Activated naive CD4-positive, alpha-beta T cell treated with anti-CD3 and anti-CD28 coated beads, Interleukin-2, amount 10 ng/mL, durations not matched to agents 7 days and 5 days (primary cell): ENCODE measurements around the gene NRIP2.
A peak's percentile ranks its signal among the peaks of the same experiment; 100 is the strongest.
"Not testable (repeated sequence)": the region's sequence is repeated elsewhere in the genome, so short reads cannot be mapped to it uniquely, and the experiment has no call there.

ENCODE experiments used
- CTCF ChIA-PET: fragments of 350-600 bp; sonication (Branson Sonifier 250); formaldehyde crosslinking; loops from one replicate; lab custom pipeline; 2021; ENCODE audit warnings: antibody characterized with exemption; lab: Charles Lee
- DNase-seq: peaks from one replicate; pipeline ENCODE4 v3.0.0-alpha.2; 2020
- H3K27ac Mint-ChIP-seq: one replicate; pipeline ENCODE4 v1.8.0; 2021; ENCODE audit warnings: mild to moderate bottlenecking, moderate library complexity, mixed read lengths
- H3K27me3 Mint-ChIP-seq: one replicate; pipeline ENCODE4 v1.8.0; 2021; ENCODE audit warnings: mild to moderate bottlenecking, mixed read lengths
- H3K36me3 Mint-ChIP-seq: one replicate; pipeline ENCODE4 v1.8.0; 2021; ENCODE audit warnings: mixed read lengths
- H3K4me1 Mint-ChIP-seq: one replicate; pipeline ENCODE4 v1.8.0; 2021; ENCODE audit warnings: mixed read lengths
- H3K4me3 Mint-ChIP-seq: one replicate; pipeline ENCODE4 v1.8.0; 2021; ENCODE audit warnings: mild to moderate bottlenecking, moderate library complexity, mixed read lengths
- H3K9me3 Mint-ChIP-seq: one replicate; pipeline ENCODE4 v1.8.0; 2021; ENCODE audit warnings: mixed read lengths

The NRIP2 gene, protein sequence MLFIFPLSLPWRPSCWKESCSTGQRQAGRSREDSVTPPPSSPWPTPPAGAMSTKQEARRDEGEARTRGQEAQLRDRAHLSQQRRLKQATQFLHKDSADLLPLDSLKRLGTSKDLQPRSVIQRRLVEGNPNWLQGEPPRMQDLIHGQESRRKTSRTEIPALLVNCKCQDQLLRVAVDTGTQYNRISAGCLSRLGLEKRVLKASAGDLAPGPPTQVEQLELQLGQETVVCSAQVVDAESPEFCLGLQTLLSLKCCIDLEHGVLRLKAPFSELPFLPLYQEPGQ

DNA sequence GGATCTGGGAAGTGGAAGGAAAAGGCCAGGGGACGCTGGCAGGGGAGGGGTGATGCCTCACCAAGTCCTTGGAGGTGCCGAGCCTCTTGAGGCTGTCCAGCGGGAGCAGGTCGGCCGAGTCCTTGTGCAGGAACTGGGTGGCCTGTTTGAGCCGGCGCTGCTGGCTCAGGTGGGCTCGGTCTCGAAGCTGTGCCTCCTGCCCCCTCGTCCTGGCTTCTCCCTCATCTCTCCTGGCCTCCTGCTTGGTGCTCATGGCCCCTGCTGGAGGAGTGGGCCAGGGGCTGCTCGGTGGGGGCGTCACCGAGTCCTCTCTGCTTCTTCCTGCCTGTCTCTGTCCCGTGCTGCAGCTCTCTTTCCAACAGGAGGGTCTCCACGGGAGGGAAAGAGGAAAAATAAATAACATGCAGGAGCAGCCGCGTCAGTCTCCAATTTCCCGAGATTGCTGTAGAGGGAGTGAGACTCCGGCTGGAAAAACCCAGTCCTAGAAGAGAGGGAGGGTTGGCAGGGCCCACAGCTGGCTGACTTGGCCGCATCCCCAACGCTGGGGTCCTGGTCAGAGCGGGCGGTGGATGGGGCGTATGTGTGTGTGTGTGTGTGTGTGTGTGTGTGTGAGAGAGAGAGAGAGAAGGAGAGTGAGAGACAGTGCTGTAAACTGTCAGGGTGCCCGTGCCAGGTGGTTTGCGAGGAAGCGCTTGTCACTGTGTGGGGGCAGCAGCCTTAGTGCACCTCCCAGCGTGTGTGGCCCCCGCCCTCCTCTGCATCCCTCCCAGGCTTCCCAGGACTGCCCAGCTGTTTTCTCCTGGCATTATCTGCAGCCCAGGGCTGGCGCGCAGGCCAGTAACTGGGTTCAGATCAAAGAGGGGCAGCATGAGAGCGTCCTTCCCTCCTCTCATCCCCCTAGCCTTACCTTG, at the start of gene NRIP2:
TSS of gene NRIP2 (minus strand) at position 455 of the 911 bp plus-strand sequence. CDS start at position 403, 52 bp downstream.
- DNase-seq: no peak
- CTCF ChIA-PET: no interaction called here
- Mint-ChIP-seq H3K4me3 (no peak within 1 kb of the TSS), H3K4me1 (no peaks in the 10 kb centered on the region), H3K27me3 (no peaks in the 10 kb centered on the region), H3K27ac (no peak within 1 kb of the TSS), H3K36me3 (peaks cover 12% of the 10 kb centered on the region), H3K9me3 (no peaks in the 10 kb centered on the region)

GRCh38 chr12:2879853-2880252, 45.0 kb upstream of the NRIP2 start:
- Mint-ChIP-seq H3K36me3 (peaks cover 44% of the 10 kb centered on the region), H3K27me3 (no peaks in the 10 kb centered on the region), H3K9me3 (no peaks in the 10 kb centered on the region), H3K4me3 (peak overlapping the region; percentile 82), H3K4me1 (peaks cover 63% of the 10 kb centered on the region), H3K27ac (peak overlapping the region; percentile 83)
- DNase-seq: peak; percentile 42
- CTCF ChIA-PET: interaction anchor here (1.3 to 1.9 kb wide), 4 partner anchors 9 to 84 kb away, joined by 3 to 8 read pairs (median 4); partner anchors contain the start of gene TULP3

- H3K9me3 Mint-ChIP-seq: no peaks in the 10 kb centered on the region
- peak overlapping the region; percentile 82 for H3K4me3 Mint-ChIP-seq
- CTCF ChIA-PET: interaction anchor here (1.0 to 1.1 kb wide), 2 partner anchors 24 to 66 kb away, joined by 3 to 4 read pairs; partner anchors contain the start of gene ITFG2
- peak overlapping the region; percentile 99 for H3K27ac Mint-ChIP-seq
- H3K36me3 Mint-ChIP-seq: peaks cover 48% of the 10 kb centered on the region
- peaks cover 68% of the 10 kb centered on the region for H3K4me1 Mint-ChIP-seq
- H3K27me3 Mint-ChIP-seq: no peaks in the 10 kb centered on the region
- no peak for DNase-seq
Measured at GRCh38 chr12:2877953-2878732, 43.3 kb upstream of the NRIP2 start.

- CTCF ChIA-PET: interaction anchor here (1.1 kb wide), 1 partner anchor 23 kb away, joined by 4 read pairs; no protein-coding TSS in a partner anchor
- peak; percentile 91 for DNase-seq
- H3K36me3 Mint-ChIP-seq: peaks cover 43% of the 10 kb centered on the region
- no peaks in the 10 kb centered on the region for H3K27me3 Mint-ChIP-seq
- H3K9me3 Mint-ChIP-seq: no peaks in the 10 kb centered on the region
- H3K4me3 Mint-ChIP-seq: peak within 1 kb of the TSS; percentile 83
- peak within 1 kb of the TSS; percentile 99 for H3K27ac Mint-ChIP-seq
- H3K4me1 Mint-ChIP-seq: peaks cover 59% of the 10 kb centered on the region
Measured at GRCh38 chr12:2877047-2877952, 42.5 kb upstream of the NRIP2 start, which contains the start of the genes FOXM1 and RHNO1. FOXM1 (minus strand) TSS chr12:2877174; CDS start chr12:2874478, 2,696 bp downstream. RHNO1 (plus strand) TSS chr12:2877223; CDS start chr12:2885367, 8,144 bp downstream.

DNA sequence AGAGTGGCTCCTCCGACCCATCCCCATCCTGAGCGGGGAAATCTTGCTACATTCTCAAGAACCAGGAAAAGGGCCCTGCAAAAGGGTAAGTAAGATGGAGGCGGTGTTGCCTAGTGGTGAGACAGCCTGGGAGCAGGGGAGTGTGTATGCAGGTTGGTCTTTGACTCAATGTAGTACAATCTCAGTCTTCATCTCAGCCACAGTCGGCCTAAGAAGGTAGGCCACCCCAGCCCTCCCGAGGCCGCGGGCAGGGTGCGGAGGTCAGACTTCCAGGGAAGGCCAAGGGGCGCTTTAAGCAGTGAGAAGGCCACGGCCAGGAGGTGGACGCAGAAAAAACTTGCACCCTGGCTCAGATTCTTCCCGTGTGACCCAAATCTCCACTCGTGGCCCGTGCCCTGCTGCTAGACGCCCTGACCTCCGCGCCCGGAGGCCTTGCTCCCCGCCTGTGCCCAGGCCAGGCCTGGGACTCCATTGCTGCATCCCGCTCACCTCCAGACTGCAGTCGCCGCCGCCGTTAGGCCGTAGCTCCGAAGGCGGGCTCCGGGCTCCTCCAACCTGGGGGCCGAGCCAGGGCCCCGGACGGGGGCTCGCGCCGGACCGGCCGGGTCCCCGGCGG, 41.7 kb upstream of the NRIP2 start:
- Mint-ChIP-seq H3K36me3 (peaks cover 46% of the 10 kb centered on the region), H3K4me1 (peaks cover 57% of the 10 kb centered on the region), H3K27me3 (no peaks in the 10 kb centered on the region), H3K27ac (peak overlapping the region; percentile 92), H3K9me3 (no peaks in the 10 kb centered on the region), H3K4me3 (peak overlapping the region; percentile 83)
- peak; percentile 51 for DNase-seq
- CTCF ChIA-PET: no interaction called here

GRCh38 chr12:2868986-2869632, 34.3 kb upstream of the NRIP2 start:
- not testable (repeated sequence) for DNase-seq, H3K9me3 Mint-ChIP-seq

DNA sequence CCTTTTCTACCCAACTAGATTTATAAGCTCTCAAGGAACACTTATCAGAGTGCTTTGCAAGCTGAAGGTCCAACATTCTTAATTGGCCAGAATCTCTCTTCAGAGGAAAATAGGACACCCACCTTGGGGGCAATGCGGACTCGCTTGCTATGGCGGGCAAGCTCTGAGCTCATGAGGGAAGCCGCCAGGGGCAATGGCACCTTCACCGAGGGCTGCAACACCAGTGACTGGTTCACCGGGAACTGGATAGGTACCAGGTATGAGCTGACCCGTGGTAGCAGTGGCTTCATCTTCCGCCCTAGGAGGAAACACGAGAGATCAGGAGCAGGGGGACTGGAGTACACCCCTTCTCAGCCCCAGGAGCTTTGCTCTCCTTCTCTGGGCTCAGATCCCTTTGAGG, 29.4 kb upstream of the NRIP2 start:
- H3K36me3 Mint-ChIP-seq: peaks cover 70% of the 10 kb centered on the region
- peak overlapping the region; percentile 35 for H3K27ac Mint-ChIP-seq
- DNase-seq: no peak
- H3K9me3 Mint-ChIP-seq: no peaks in the 10 kb centered on the region
- CTCF ChIA-PET: interaction anchor here (0.8 to 1.1 kb wide), 3 partner anchors 10 to 19 kb away, joined by 3 to 6 read pairs (median 3); no protein-coding TSS in a partner anchor
- no peak overlapping the region for H3K4me3 Mint-ChIP-seq
- H3K27me3 Mint-ChIP-seq: no peaks in the 10 kb centered on the region
- H3K4me1 Mint-ChIP-seq: peaks cover 2% of the 10 kb centered on the region

More at GRCh38 chr12:2868986-2869632, 34.3 kb upstream of the NRIP2 start:
- not testable (repeated sequence) for H3K27me3 Mint-ChIP-seq, H3K4me3 Mint-ChIP-seq, H3K27ac Mint-ChIP-seq
- Mint-ChIP-seq H3K4me1 (peaks cover 15% of the 10 kb centered on the region), H3K36me3 (peaks cover 53% of the 10 kb centered on the region)
- CTCF ChIA-PET: interaction anchor here (0.8 kb wide), 1 partner anchor 76 kb away, joined by 3 read pairs; no protein-coding TSS in a partner anchor

GRCh38 chr12:2863402-2863801, 28.6 kb upstream of the NRIP2 start:
- H3K27ac Mint-ChIP-seq, H3K27me3 Mint-ChIP-seq, H3K9me3 Mint-ChIP-seq, H3K4me3 Mint-ChIP-seq, H3K4me1 Mint-ChIP-seq, DNase-seq: not testable (repeated sequence)
- peaks cover 67% of the 10 kb centered on the region for H3K36me3 Mint-ChIP-seq
- CTCF ChIA-PET: interaction anchor here (1.0 to 1.1 kb wide), 2 partner anchors 9 to 18 kb away, joined by 3 to 6 read pairs; no protein-coding TSS in a partner anchor

GRCh38 chr12:2862876-2863275, 28.0 kb upstream of the NRIP2 start:
- Mint-ChIP-seq H3K4me3 (no peak overlapping the region), H3K27me3 (no peaks in the 10 kb centered on the region), H3K9me3 (no peaks in the 10 kb centered on the region), H3K4me1 (no peaks in the 10 kb centered on the region), H3K36me3 (peaks cover 67% of the 10 kb centered on the region), H3K27ac (no peak overlapping the region)
- DNase-seq: no peak
- CTCF ChIA-PET: no interaction called here

DNA sequence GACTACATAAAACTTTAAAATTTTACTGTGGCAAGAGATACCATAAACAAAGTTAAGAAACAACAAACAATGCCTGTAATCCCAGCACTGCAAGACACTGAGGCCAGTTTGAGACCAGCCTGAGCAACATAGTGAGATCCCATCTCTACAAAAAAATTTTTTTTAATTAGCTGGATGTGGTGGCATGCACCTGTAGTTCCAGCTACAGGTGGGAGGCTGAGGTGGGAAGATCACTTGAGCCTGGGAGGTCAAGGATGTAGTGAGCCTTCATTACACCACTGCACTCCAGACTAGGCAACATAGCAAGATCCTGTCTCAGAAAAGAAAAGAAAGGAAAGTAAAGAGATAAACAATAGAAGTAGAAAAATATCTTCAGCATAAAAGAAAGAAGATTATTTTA, 25.3 kb upstream of the NRIP2 start:
- Mint-ChIP-seq H3K4me3 (no peak overlapping the region), H3K9me3 (no peaks in the 10 kb centered on the region), H3K36me3 (peaks cover 58% of the 10 kb centered on the region), H3K27me3 (no peaks in the 10 kb centered on the region), H3K4me1 (no peaks in the 10 kb centered on the region), H3K27ac (no peak overlapping the region)
- CTCF ChIA-PET: interaction anchor here (0.6 to 1.9 kb wide), 2 partner anchors 10 to 85 kb away, joined by 3 to 4 read pairs; no protein-coding TSS in a partner anchor
- no peak for DNase-seq

- Mint-ChIP-seq H3K9me3 (no peaks in the 10 kb centered on the region), H3K4me3 (no peak overlapping the region)
- CTCF ChIA-PET: interaction anchor here (1.9 kb wide), 1 partner anchor 86 kb away, joined by 4 read pairs; no protein-coding TSS in a partner anchor
Measured at GRCh38 chr12:2858944-2859421, 24.1 kb upstream of the NRIP2 start.

DNA sequence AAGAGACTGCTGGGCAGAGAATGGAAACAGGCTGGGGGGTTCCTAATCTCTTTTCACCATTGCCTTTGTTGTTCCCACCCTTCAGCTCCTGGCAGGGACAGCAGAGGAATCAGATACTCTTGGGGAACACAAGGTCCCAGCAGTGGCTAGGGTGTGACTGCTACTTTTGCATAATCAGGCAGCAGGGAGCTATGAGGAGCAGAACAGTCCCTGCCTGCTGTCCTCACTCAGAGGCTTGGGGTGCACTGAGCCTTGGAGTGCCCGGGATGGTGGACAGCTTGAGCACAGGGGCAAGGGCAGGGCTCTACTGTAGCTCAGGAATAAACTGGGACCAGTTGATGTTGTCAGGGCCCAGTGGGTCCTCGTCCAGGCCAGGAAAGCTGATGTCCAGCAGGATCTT, 23.5 kb upstream of the NRIP2 start:
- CTCF ChIA-PET: interaction anchor here (0.6 kb wide), 1 partner anchor 9 kb away, joined by 3 read pairs; no protein-coding TSS in a partner anchor
- Mint-ChIP-seq H3K4me1 (no peaks in the 10 kb centered on the region), H3K9me3 (no peaks in the 10 kb centered on the region), H3K27ac (no peak overlapping the region), H3K36me3 (peaks cover 47% of the 10 kb centered on the region), H3K27me3 (no peaks in the 10 kb centered on the region), H3K4me3 (no peak overlapping the region)
- no peak for DNase-seq

More at GRCh38 chr12:2858944-2859421, 24.1 kb upstream of the NRIP2 start:
- Mint-ChIP-seq H3K36me3 (peaks cover 49% of the 10 kb centered on the region), H3K27me3 (no peaks in the 10 kb centered on the region), H3K4me1 (no peaks in the 10 kb centered on the region), H3K27ac (no peak overlapping the region)
- no peak for DNase-seq
